Pancreas (tissue), 10 donors: ENCODE results near the gene STRA8. TPM values are rescaled to one million over a fixed set of nuclear protein-coding genes. Genes with fewer than 3 reads are reported as not detected.

ENCODE experiments used
- ATAC-seq, 4 donors: fragments of 200-7000 bp; cut with Tn5 transposase; one replicate each; pipeline versions ENCODE4 v1.8.0 to v1.9.1; 2020; ENCODE audit warnings: mild to moderate bottlenecking in 4 of 4, moderate library complexity in 4 of 4
- DNase-seq, 6 donors: peaks; one replicate each; pipeline ENCODE4 v3.0.0-alpha.2; 2020
- FAIRE-seq: peaks from 2 replicates; lab custom pipeline; 2012; peaks lifted over from hg19 to GRCh38; lab: Jason Lieb, UNC
- H3K27ac ChIP-seq, 4 donors: fragments of 200-600 bp; sonication (generic); 1 replicate in 3 of 4; 2 replicates in 1 of 4; pipeline versions ENCODE4 v1.5.0 to v1.8.0; 2020
- H3K27me3 ChIP-seq, 4 donors: fragments of 200-600 bp; one replicate each; pipeline ENCODE4 v1.8.0; 2021
- H3K36me3 ChIP-seq, 3 donors: fragments of 200-600 bp; sonication (generic) in 1 of 3; one replicate each; pipeline versions ENCODE4 v1.5.0 to v1.8.0; 2020 to 2021
- H3K4me1 ChIP-seq, 3 donors: fragments of 200-600 bp; one replicate each; pipeline ENCODE4 v1.8.0; 2021
- H3K4me3 ChIP-seq, 4 donors: fragments of 200-600 bp; sonication (generic) in 2 of 4; one replicate each; pipeline versions ENCODE4 v1.5.0 to v1.8.0; 2020 to 2021
- H3K9me3 ChIP-seq, 4 donors: fragments of 200-600 bp; one replicate each; pipeline ENCODE4 v1.8.0; 2021
- CTCF ChIP-seq, 4 donors: fragments of 200-600 bp; sonication (generic) in 3 of 4; IDR thresholded peaks; one replicate each; pipeline versions ENCODE4 v1.5.0 to v1.8.0; 2021; ENCODE audit warnings: antibody characterized with exemption in 4 of 4
- WGBS, 2 donors: extraction: QIAGEN DNeasy Blood & Tissue Kit; methylation state at CpG; one replicate each; pipeline ENCODE4 v1.1.7; 2013; 5-methylcytosine and 5-hydroxymethylcytosine counted together
- intact Hi-C, 3 donors: fragments of 100-400 bp; cut with DNase I; formaldehyde crosslinking; loops; one replicate each; pipeline versions ENCODE4 v1.11.1 to v1.14.2; 2022
- polyA plus RNA-seq, 2 donors: library from polyadenylated mRNA; stranded (reverse); fragments of 200-250 nt; gene quantifications; one replicate each; pipeline ENCODE4 v1.2.3, GENCODE V29; 2013
- total RNA-seq, 6 donors: library from RNA; stranded (reverse); fragmentation: NEBNext Ultra II Directional in 4 of 6; extraction: Animal tissue kit (Norgen Biotek cat#: 25700) in 4 of 6; gene quantifications; one replicate each; pipeline versions ENCODE4 v1.2.1 to v1.2.4, GENCODE V29; 2021 to 2023
- donor health status: healthy with polysubstance abuse.
- donor health status: DM: no; HTN: no; CAD: no; lungs with moderate emphysema.
- donor health status: DM: no; HTN: no; CAD: no.
- donor health status: control.
- donor health status: control.
- donor health status: Bipolar disorder and iron deficiency.
- donor health status: DM: yes; HTN: yes; CAD: no.
- donor health status: DM: no; HTN: no; CAD: no.
- donor health status: DM: no; HTN: no; CAD: no.
- donor health status: DM: yes; HTN: yes; CAD: no.

STRA8 gene
- total and polyA plus RNA-seq, 8 donors = 0.12 TPM; not detected in 7

DNA sequence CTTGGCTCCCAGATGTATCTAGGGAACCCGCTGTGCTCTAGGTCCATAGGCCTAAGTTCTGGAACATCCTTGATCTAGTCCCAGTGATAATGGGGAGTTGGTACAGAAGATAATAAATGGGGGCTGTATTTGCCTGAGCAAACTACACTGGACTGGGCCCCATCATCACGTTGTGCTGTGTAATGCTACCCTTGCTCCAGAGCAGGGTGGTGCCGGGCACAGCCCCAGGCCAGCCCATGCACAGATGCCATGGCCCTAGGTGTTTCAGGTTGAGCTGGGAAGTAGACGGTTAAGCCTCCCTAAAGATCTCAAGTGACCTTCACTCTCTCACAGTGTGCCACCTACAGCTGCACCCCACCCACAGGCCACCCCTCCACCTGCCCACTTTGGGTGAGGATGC is 53.2 kb downstream of the STRA8 start:
- Histone ChIP-seq H3K4me3 (no peak overlapping the region), H3K9me3 (no peaks in the 10 kb centered on the region), H3K27me3 (no peaks in the 10 kb centered on the region), H3K27ac (no peak overlapping the region), H3K36me3 (no peaks in the 10 kb centered on the region), H3K4me1 (no peaks in the 10 kb centered on the region)
- DNase-seq (no peak), ATAC-seq (no peak), FAIRE-seq (no peak)
- intact Hi-C loops = loop anchor here in 2 of 3 donors (10.0 kb wide), 1 partner anchor 358 kb away; no protein-coding TSS in a partner anchor
- WGBS, 2 donors = 80 to 81% methylated on average over 4 of the region's 4 CpGs
- no peak for TF ChIP-seq CTCF (IDR thresholded peaks at IDR 0.05)

DNA sequence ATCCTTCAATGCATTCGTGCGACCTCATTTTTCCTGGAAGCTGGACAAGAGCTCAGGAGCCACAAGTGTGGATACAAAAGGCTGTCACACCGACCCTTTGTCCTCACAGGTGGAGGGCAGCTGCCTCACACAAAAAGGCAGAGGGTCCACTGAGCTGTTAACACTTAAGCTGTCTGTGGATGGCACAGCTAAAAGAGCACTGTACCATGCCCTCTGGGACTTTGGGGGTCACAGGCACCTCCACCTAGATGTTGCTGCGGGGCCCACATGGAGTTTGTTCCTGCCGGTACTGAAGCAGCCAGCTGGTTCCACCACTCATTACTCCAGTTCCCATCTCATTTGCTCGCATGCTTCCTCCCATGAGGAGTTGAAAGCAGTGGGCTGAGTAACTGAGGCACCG is 57.0 kb downstream of the STRA8 start:
- ATAC-seq = no peak

DNA sequence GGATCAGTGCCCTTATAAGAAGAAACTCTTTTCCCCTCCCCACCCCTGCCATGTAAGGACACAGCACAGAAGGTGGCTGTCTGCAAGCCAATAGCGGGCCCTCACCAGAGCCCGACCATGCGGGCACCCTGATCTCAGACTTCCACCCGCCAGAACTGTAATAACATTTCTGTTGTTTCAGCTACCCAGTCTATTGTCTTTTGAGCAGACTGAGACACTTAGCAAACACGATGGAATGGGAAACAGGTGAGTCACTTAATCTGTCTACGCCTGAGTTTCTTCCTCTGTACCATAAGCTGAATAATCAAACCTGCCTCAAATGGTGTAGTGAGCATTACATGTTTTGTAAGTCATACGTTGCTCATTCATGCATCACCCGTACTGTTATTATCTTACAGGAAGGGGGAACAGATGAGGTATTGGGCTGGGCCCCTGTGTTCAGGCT is 58.2 kb downstream of the STRA8 start:
- FAIRE-seq (no peak), DNase-seq (no peak), ATAC-seq (no peak)
- Histone ChIP-seq H3K4me1 (no peaks in the 10 kb centered on the region), H3K27ac (no peak overlapping the region), H3K4me3 (no peak overlapping the region), H3K36me3 (no peaks in the 10 kb centered on the region), H3K9me3 (no peaks in the 10 kb centered on the region), H3K27me3 (no peaks in the 10 kb centered on the region)
- WGBS, 2 donors = 76 to 83% methylated on average over 8 of the region's 8 CpGs
- intact Hi-C loops = no loop called here
- TF ChIP-seq CTCF (IDR thresholded peaks at IDR 0.05) = no peak

More for the DNA sequence above, 57.0 kb downstream of the STRA8 start:
- H3K4me1 ChIP-seq = no peaks in the 10 kb centered on the region
- H3K27me3 ChIP-seq = no peaks in the 10 kb centered on the region
- intact Hi-C loops = no loop called here
- DNase-seq (no peak), FAIRE-seq (no peak)
- no peak for TF ChIP-seq CTCF (IDR thresholded peaks at IDR 0.05)
- WGBS, 2 donors = 89 to 93% methylated on average over 7 of the region's 7 CpGs
- H3K36me3 ChIP-seq = no peaks in the 10 kb centered on the region
- no peaks in the 10 kb centered on the region for H3K9me3 ChIP-seq
- H3K27ac ChIP-seq = no peak overlapping the region
- H3K4me3 ChIP-seq = no peak overlapping the region

GRCh38 chr7:135299235-135299634 is 65.6 kb downstream of the STRA8 start:
- H3K27me3 ChIP-seq = no peaks in the 10 kb centered on the region
- no peak overlapping the region for H3K27ac ChIP-seq
- no peaks in the 10 kb centered on the region for H3K9me3 ChIP-seq
- H3K4me3 ChIP-seq = no peak overlapping the region
- no peak for DNase-seq
- 62 to 66% methylated on average over 6 of the region's 6 CpGs for WGBS, 2 donors
- intact Hi-C loops = no loop called here
- no peak for FAIRE-seq
- H3K4me1 ChIP-seq = no peaks in the 10 kb centered on the region
- no peak for ATAC-seq
- TF ChIP-seq CTCF (IDR thresholded peaks at IDR 0.05) = no peak
- H3K36me3 ChIP-seq = no peaks in the 10 kb centered on the region

DNA sequence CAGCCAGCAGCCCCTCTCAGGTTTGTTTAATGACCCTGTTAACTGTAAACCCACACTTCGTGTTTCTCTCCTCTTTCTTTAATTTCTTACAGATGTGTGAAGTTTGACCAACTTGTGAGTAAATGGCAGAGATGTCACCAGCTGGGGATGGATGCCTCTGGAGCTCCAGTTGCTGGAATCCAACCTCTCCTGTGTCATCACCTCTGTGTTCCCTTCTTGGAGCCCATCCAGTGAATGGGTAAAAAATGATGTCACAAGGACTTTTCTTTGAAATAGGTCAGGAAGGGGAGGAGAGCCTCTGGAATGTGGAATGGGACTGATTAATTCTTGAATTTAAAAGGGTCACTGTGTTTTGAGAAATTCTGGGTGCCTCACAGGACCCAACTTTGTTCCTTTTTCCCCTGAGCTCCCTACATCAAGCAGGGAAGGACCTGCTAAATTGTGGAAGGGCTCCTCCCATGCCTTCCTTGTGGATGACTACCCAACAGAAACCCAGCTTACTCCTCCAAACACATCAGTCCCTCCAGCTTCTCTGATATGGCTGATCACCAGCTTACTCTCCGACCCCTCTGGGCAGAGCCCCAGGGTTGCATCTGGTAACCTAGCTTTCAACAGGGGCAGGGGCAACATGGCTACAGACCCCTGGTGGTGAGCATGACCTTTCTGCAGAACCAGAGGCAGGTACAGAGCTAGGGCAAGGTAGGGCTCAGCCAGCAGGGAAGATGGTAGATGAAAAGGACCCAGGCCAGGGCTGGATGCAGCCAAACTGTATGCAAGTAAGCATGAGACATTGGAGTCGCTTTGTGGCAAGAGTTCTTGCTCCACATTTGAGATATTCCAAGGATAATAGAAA is 67.5 kb downstream of the STRA8 start:
- H3K36me3 ChIP-seq = no peaks in the 10 kb centered on the region
- no peaks in the 10 kb centered on the region for H3K4me1 ChIP-seq
- H3K27me3 ChIP-seq = no peaks in the 10 kb centered on the region
- TF ChIP-seq CTCF (IDR thresholded peaks at IDR 0.05) = no peak
- WGBS, 2 donors = 63 to 76% methylated on average over 3 of the region's 3 CpGs
- intact Hi-C loops = no loop called here
- DNase-seq (no peak), ATAC-seq (no peak), FAIRE-seq (no peak)
- H3K9me3 ChIP-seq = no peaks in the 10 kb centered on the region
- H3K27ac ChIP-seq = no peak overlapping the region
- H3K4me3 ChIP-seq = no peak overlapping the region
